CD1c-positive myeloid dendritic cell (primary cell): ENCODE data around the gene TBC1D3H.
"Not testable (repeated sequence)": the region's sequence is repeated elsewhere in the genome, so short reads cannot be mapped to it uniquely, and the experiment has no call there.

Experiments used
- DNase-seq: peaks from one replicate; pipeline ENCODE4 v3.0.0-alpha.2; 2016; ENCODE audit errors: extremely low spot score

TBC1D3H gene

GRCh38 chr17:36388385-36389245 is at the start of gene TBC1D3H:
Gene TBC1D3H (minus strand): TSS chr17:36388435. CDS start chr17:36386895, 1,540 bp downstream.
- not testable (repeated sequence) for DNase-seq

- not testable (repeated sequence) for DNase-seq
Measured at GRCh38 chr17:36428891-36429290, 40.7 kb upstream of the TBC1D3H start.

- not testable (repeated sequence) for DNase-seq
Measured at GRCh38 chr17:36415180-36415941, 27.1 kb upstream of the TBC1D3H start.

DNA sequence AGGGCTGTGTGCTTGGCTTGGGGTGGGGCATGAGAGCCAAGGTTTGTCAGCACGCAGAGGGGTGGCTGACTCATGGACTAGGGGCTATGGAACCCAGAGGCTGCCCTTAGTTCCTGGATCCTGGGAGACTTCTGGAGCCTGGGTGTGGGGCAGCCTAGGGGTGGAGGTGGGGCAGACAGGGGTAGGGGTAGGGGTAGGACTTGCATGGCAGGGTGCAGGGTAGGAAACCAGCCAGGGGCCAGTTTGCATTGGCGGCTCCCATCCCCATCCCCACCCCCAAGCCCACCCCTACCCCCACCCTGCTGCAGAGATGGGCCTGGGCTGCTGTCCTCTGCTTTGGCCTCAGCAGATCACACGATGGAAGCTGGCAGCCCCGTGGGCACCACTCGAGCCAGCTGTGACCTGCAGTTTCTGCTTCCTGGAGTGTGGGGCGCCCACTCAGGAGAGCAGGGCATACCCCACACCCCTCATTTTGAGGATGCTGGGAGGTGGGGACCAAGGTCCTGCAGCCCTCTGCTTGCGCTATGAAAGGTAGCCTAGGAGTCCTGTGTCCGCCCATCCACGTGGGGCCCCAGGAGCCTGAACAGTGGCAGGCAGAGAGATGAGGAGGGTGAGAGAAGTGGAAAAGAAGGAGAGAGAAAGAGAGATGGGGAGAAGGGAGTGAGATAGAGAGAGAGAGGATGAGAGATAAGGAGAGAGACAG is 2.9 kb upstream of the TBC1D3H start:
- DNase-seq = not testable (repeated sequence)

GRCh38 chr17:36375938-36376337 is 12.3 kb downstream of the TBC1D3H start:
- not testable (repeated sequence) for DNase-seq

GRCh38 chr17:36362496-36362895 is 25.7 kb downstream of the TBC1D3H start:
- DNase-seq = not testable (repeated sequence)
